ENCODE results near the gene LRRN4. TPM values are rescaled to one million over a fixed set of nuclear protein-coding genes. Genes with fewer than 3 reads are reported as not detected.

Gene LRRN4
- total RNA-seq, 1 donor from 2014 or later = 5.6 TPM

- Mint-ChIP-seq H3K4me1 (ENCODE audit: low read depth) (peaks cover 6% of the 10 kb centered on the region), H3K27ac (peak overlapping the region; percentile 78), H3K4me3 (ENCODE audit: low read depth) (no peak overlapping the region), H3K27me3 (no peaks in the 10 kb centered on the region), H3K36me3 (ENCODE audit: insufficient read depth) (peaks cover 6% of the 10 kb centered on the region), H3K9me3 (ENCODE audit: low read depth) (no peaks in the 10 kb centered on the region)
- no peak for DNase-seq (ENCODE audit: low spot score, unreplicated experiment)
- peak; percentile 54 for TF ChIP-seq CTCF (IDR thresholded peaks at IDR 0.05; ENCODE audit: unreplicated experiment)
Observed at GRCh38 chr20:6074145-6074561, 20.3 kb upstream of the LRRN4 start.

DNA sequence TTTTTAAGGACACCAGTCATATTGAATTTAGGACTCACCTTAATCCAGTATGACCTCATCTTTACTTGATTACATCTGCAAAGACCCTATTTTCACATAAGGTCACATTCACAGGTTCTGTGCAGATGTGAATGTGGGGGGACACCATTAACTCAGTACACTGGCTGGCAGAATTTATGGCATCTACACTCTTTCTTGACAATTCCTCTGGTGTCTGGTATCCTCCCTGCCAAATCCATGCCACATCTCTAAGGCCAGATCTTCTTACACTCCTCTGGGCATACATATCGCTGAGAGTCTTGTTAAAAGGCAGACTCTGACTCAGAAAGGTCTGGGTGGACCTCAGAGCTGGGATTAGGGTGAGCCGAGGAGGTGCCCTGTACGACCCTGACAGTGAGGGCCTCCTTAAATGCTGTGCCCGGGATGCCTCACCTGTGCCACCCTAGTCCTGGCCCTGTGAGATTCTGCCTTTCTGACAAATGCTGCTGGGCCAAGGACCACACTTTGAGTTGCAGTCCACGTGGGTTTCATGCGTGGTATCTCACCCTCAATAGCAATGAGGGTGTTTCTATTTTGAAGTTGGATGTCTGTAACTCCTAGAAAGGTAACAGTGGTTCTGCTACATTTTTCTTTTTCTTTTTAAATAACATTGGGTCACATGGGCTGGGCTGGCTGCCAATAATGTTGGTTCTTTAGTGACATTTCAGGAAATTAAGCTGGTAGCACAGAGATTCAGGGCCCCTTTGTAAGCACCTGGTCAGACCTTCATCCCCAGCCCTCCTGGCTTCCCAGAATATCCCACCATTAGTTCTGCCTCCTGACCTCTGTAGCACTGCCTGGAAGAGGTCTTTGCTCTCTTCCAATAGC, 17.2 kb upstream of the LRRN4 start:
- Mint-ChIP-seq H3K27ac (no peak overlapping the region), H3K36me3 (ENCODE audit: insufficient read depth) (peaks cover 2% of the 10 kb centered on the region), H3K9me3 (ENCODE audit: low read depth) (no peaks in the 10 kb centered on the region), H3K4me3 (ENCODE audit: low read depth) (no peak overlapping the region), H3K4me1 (ENCODE audit: low read depth) (peaks cover 6% of the 10 kb centered on the region), H3K27me3 (no peaks in the 10 kb centered on the region)
- no peak for TF ChIP-seq CTCF (IDR thresholded peaks at IDR 0.05; ENCODE audit: unreplicated experiment)
- no peak for DNase-seq (ENCODE audit: low spot score, unreplicated experiment)

DNA sequence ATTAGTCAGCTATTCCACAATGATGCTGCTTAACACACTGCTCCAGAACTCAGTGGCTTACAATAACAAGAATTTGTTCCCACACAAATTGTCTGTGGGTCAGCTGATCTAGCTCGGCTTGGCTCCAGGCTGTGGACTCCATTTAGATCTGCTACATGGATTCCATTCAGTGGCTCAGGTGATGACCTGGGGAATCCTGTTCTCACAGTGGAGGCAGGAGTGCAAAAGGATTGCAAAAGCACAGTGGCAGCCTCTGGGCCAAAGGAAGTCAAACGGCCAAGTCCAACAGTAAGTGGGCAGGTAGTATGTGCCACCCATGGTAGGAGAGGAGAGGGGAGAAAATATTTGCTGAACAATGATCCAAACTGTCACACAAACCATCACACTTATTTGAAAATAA, 15.8 kb upstream of the LRRN4 start:
- H3K4me3 Mint-ChIP-seq (ENCODE audit: low read depth) = no peak overlapping the region
- DNase-seq (ENCODE audit: low spot score, unreplicated experiment) = no peak
- peaks cover 2% of the 10 kb centered on the region for H3K36me3 Mint-ChIP-seq (ENCODE audit: insufficient read depth)
- no peaks in the 10 kb centered on the region for H3K27me3 Mint-ChIP-seq
- peaks cover 6% of the 10 kb centered on the region for H3K4me1 Mint-ChIP-seq (ENCODE audit: low read depth)
- no peaks in the 10 kb centered on the region for H3K9me3 Mint-ChIP-seq (ENCODE audit: low read depth)
- H3K27ac Mint-ChIP-seq = no peak overlapping the region
- TF ChIP-seq CTCF (IDR thresholded peaks at IDR 0.05; ENCODE audit: unreplicated experiment) = no peak

DNA sequence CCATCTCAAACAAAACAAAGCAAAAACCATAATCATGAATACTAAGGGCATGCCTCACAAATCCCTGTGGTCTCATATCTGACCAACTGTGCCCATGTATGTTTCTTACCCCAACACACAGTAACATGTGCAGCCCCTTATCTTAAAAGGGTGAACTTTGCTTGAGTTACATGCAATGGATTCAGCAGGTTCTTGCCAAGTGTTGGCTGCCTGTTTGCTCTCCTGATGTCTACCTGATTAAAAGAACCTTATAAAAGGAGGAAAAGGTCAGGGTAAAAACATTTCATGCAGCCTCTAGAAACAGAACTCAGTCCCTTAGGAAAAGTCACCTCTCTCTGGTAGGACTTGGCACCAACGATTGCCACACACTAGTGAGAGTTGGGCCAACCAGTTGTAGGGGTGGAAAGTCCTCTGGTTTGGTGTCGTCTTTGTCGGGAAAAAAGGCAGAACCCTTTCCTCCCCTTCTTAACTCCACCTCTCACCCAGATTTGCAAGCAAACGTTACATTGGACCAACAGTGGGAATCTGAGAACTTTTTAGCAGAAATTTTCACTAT, 14.0 kb upstream of the LRRN4 start:
- Mint-ChIP-seq H3K4me1 (ENCODE audit: low read depth) (no peaks in the 10 kb centered on the region), H3K27me3 (no peaks in the 10 kb centered on the region), H3K27ac (no peak overlapping the region), H3K4me3 (ENCODE audit: low read depth) (no peak overlapping the region), H3K9me3 (ENCODE audit: low read depth) (no peaks in the 10 kb centered on the region), H3K36me3 (ENCODE audit: insufficient read depth) (no peaks in the 10 kb centered on the region)
- TF ChIP-seq CTCF (IDR thresholded peaks at IDR 0.05; ENCODE audit: unreplicated experiment) = no peak
- no peak for DNase-seq (ENCODE audit: low spot score, unreplicated experiment)

DNA sequence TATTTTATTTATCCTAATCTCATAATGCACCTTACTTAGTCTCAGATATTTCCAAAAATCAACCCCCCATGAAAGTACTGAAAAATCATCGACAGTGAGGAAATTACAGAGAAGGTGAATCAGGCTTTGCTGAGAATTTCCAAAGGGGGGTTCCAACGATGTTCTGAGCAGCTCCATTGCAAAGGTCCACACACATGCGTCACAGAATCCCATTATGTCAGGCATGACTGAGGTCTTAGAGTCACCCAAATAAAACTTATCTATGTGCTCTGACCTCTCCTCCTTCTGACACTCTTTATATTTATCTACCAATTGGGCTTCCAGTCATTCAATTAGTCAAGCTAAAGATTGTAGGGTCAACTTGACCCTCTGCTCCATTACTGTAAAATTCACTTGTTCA, 12.7 kb upstream of the LRRN4 start:
- DNase-seq (ENCODE audit: low spot score, unreplicated experiment) = no peak
- no peak overlapping the region for H3K4me3 Mint-ChIP-seq (ENCODE audit: low read depth)
- H3K4me1 Mint-ChIP-seq (ENCODE audit: low read depth) = peaks cover 2% of the 10 kb centered on the region
- H3K27me3 Mint-ChIP-seq = no peaks in the 10 kb centered on the region
- no peaks in the 10 kb centered on the region for H3K36me3 Mint-ChIP-seq (ENCODE audit: insufficient read depth)
- no peaks in the 10 kb centered on the region for H3K9me3 Mint-ChIP-seq (ENCODE audit: low read depth)
- TF ChIP-seq CTCF (IDR thresholded peaks at IDR 0.05; ENCODE audit: unreplicated experiment) = no peak
- H3K27ac Mint-ChIP-seq = no peak overlapping the region
